Measurements from ENCODE around the gene KRT74.

KRT74 gene

DNA sequence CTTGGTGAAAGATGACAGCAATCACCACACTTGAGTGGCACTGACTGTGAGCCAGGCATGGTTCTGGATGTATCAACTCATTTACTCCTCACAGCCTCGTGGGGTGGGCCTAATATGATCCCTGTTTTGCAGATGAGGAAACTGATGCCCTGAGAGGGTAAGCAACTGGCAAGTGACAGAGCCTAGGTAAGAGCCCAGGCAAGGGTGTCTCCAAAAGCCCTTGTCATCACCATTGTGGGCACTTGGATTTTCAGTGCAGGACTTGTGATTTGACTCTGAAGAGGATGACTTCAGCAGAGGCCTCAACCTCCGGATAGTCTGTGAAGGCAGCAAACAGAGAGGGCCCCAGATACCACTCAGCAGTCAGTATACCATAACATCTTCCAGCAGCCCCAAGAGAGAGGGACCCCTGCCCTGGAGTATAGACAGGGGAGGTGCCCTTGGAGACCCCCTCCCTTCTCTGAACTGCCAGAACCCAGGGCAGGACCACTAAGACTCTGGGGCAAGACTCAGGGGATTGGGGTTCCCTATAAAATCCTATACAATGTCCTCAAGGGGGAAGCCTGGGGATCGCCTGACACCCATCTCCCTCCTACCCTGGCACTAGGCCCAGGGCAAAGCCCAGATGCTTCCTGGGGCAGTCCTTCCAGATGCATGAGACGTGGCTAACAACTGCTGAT, 46.4 kb downstream of the KRT74 start:
- Histone ChIP-seq H3K79me1 (ENCODE audit: low read depth, low read length) (no peaks in the 10 kb centered on the region), H3K14ac (ENCODE audit: low read length) (no peak overlapping the region), H2AK5ac (ENCODE audit: low read depth, low read length) (no peak overlapping the region), H3K27ac (replicated peaks; ENCODE audit: low read length) (no peak overlapping the region), H3K23ac (ENCODE audit: low read depth, low read length, poor library complexity) (no peak overlapping the region), H4K91ac (ENCODE audit: low read depth, low read length, poor library complexity) (no peak overlapping the region), H2AFZ (ENCODE audit: low read length) (no peak overlapping the region), H3K9ac (ENCODE audit: low read depth, low read length, poor library complexity) (no peak overlapping the region), H3K4me3 (ENCODE audit: low read length in 2 of 2) (no peak overlapping the region), H2BK15ac (ENCODE audit: low read length) (no peak overlapping the region), H3K36me3 (replicated peaks in 1 of 2; ENCODE audit: control insufficient read depth in 2 of 2, insufficient read depth in 2 of 2, low read length in 2 of 2) (no peaks in the 10 kb centered on the region), H2BK5ac (ENCODE audit: low read length) (no peak overlapping the region), H3K9me3 (replicated peaks in 1 of 2; ENCODE audit: control insufficient read depth in 2 of 2, insufficient read depth in 1 of 2, low read depth in 1 of 2, low read length in 2 of 2) (no peaks in the 10 kb centered on the region), H3K27me3 (ENCODE audit: control insufficient read depth in 3 of 3, insufficient read depth in 3 of 3, low read depth in 1 of 3, low read length in 3 of 3) (peaks cover 0 to 7% (median 0%) of the 10 kb centered on the region in 3 experiments), H4K8ac (ENCODE audit: low read depth, low read length) (no peak overlapping the region), H3K18ac (ENCODE audit: low read length) (no peak overlapping the region), H2BK120ac (ENCODE audit: low read depth, low read length) (no peak overlapping the region), H2BK12ac (ENCODE audit: low read length) (no peak overlapping the region), H3K4me1 (ENCODE audit: control insufficient read depth in 2 of 2, insufficient read depth in 1 of 2, low read depth in 1 of 2, low read length in 2 of 2) (peaks cover 0 to 8% of the 10 kb centered on the region in 2 donors), H3K4me2 (ENCODE audit: insufficient read depth, low read length, poor library complexity, severe bottlenecking) (no peak overlapping the region), H3K4ac (ENCODE audit: low read length) (no peak overlapping the region)
- WGBS, 2 donors (ENCODE audit: extremely low coverage in 2 of 2, insufficient read length in 2 of 2, insufficient replicate concordance in 1 of 2), result no CpG with 5 or more reads among the region's 4 CpGs
- no peak for DNase-seq (ENCODE audit: low spot score)

GRCh38 chr12:52526511-52526951, 47.1 kb downstream of the KRT74 start:
- WGBS, 2 donors (ENCODE audit: extremely low coverage in 2 of 2, insufficient read length in 2 of 2, insufficient replicate concordance in 1 of 2), result no CpG with 5 or more reads among the region's 8 CpGs

DNA sequence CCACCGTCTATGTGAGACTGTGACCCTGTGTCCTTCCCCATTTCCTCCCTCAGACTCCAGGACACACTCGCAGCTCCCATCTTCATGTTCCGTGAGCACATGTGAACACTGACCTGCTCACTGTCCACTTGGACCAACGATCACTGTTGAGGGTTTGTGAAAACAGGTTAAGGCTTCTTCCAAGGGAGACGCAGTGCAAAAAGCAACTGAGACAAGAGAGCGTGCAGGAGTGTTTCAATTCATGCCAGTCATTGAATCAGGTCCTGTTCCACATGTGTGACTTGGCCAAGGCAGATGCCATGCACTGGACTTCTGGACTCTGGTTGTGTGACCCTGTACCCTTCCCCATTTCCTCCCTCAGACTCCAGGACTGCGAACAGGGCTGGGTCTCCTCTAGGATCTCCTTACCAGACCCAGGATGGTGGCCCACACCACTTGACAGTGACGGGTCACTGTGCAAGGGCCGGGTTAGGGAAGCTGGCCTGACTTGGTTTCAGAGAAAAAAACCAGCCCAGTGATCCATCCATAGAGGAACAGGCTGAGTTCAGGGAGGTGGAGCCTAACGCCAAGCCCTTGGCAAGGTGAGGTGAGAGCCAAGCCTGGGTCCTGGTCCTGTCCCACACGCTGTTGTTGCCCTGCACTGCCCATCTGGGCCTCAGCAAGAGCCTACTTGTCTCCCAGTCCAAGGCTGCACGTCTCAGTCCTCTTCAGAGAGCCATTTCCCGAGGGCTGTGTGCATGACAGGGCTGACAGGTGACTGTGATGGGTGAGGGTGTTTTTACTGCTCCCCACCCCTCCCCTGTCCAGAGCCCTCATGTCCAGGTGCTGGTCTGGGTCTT, 47.8 kb downstream of the KRT74 start:
- no peak overlapping the region for H3K23ac ChIP-seq (ENCODE audit: low read depth, low read length, poor library complexity)
- no peak overlapping the region for H2BK5ac ChIP-seq (ENCODE audit: low read length)
- no peak overlapping the region for H4K8ac ChIP-seq (ENCODE audit: low read depth, low read length)
- no peaks in the 10 kb centered on the region for H3K9me3 ChIP-seq (replicated peaks in 1 of 2; ENCODE audit: control insufficient read depth in 2 of 2, insufficient read depth in 1 of 2, low read depth in 1 of 2, low read length in 2 of 2)
- no peak overlapping the region for H2BK120ac ChIP-seq (ENCODE audit: low read depth, low read length)
- no peaks in the 10 kb centered on the region for H3K79me1 ChIP-seq (ENCODE audit: low read depth, low read length)
- H4K91ac ChIP-seq (ENCODE audit: low read depth, low read length, poor library complexity), result peak overlapping the region; percentile 19
- peaks cover 0 to 8% of the 10 kb centered on the region in 2 donors for H3K4me1 ChIP-seq (ENCODE audit: control insufficient read depth in 2 of 2, insufficient read depth in 1 of 2, low read depth in 1 of 2, low read length in 2 of 2)
- WGBS, 2 donors (ENCODE audit: extremely low coverage in 2 of 2, insufficient read length in 2 of 2, insufficient replicate concordance in 1 of 2), result no CpG with 5 or more reads among the region's 13 CpGs
- no peak overlapping the region for H3K14ac ChIP-seq (ENCODE audit: low read length)
- H3K4ac ChIP-seq (ENCODE audit: low read length), result no peak overlapping the region
- H3K36me3 ChIP-seq (replicated peaks in 1 of 2; ENCODE audit: control insufficient read depth in 2 of 2, insufficient read depth in 2 of 2, low read length in 2 of 2), result no peaks in the 10 kb centered on the region
- H3K27ac ChIP-seq (replicated peaks; ENCODE audit: low read length), result no peak overlapping the region
- no peak overlapping the region for H2BK12ac ChIP-seq (ENCODE audit: low read length)
- no peak overlapping the region for H2AFZ ChIP-seq (ENCODE audit: low read length)
- no peak for DNase-seq (ENCODE audit: low spot score)
- H3K9ac ChIP-seq (ENCODE audit: low read depth, low read length, poor library complexity), result no peak overlapping the region
- peak overlapping the region; percentile 50 for H3K18ac ChIP-seq (ENCODE audit: low read length)
- no peak overlapping the region for H2AK5ac ChIP-seq (ENCODE audit: low read depth, low read length)
- H2BK15ac ChIP-seq (ENCODE audit: low read length), result no peak overlapping the region
- no peak overlapping the region for H3K4me3 ChIP-seq (ENCODE audit: low read length in 2 of 2)
- H3K27me3 ChIP-seq (ENCODE audit: control insufficient read depth in 3 of 3, insufficient read depth in 3 of 3, low read depth in 1 of 3, low read length in 3 of 3), result peaks cover 0 to 10% (median 0%) of the 10 kb centered on the region in 3 experiments
- H3K4me2 ChIP-seq (ENCODE audit: insufficient read depth, low read length, poor library complexity, severe bottlenecking), result no peak overlapping the region

More at GRCh38 chr12:52526511-52526951, 47.1 kb downstream of the KRT74 start:
- no peak overlapping the region for H3K9ac ChIP-seq (ENCODE audit: low read depth, low read length, poor library complexity)
- H2BK12ac ChIP-seq (ENCODE audit: low read length), result no peak overlapping the region
- no peak overlapping the region for H4K91ac ChIP-seq (ENCODE audit: low read depth, low read length, poor library complexity)
- H3K14ac ChIP-seq (ENCODE audit: low read length), result no peak overlapping the region
- no peaks in the 10 kb centered on the region for H3K79me1 ChIP-seq (ENCODE audit: low read depth, low read length)
- no peak overlapping the region for H2BK120ac ChIP-seq (ENCODE audit: low read depth, low read length)
- no peaks in the 10 kb centered on the region for H3K36me3 ChIP-seq (replicated peaks in 1 of 2; ENCODE audit: control insufficient read depth in 2 of 2, insufficient read depth in 2 of 2, low read length in 2 of 2)
- DNase-seq (ENCODE audit: low spot score), result no peak
- no peak overlapping the region for H3K4me3 ChIP-seq (ENCODE audit: low read length in 2 of 2)
- no peak overlapping the region for H2BK15ac ChIP-seq (ENCODE audit: low read length)
- peaks cover 0 to 10% (median 0%) of the 10 kb centered on the region in 3 experiments for H3K27me3 ChIP-seq (ENCODE audit: control insufficient read depth in 3 of 3, insufficient read depth in 3 of 3, low read depth in 1 of 3, low read length in 3 of 3)
- H2BK5ac ChIP-seq (ENCODE audit: low read length), result no peak overlapping the region
- no peak overlapping the region for H3K23ac ChIP-seq (ENCODE audit: low read depth, low read length, poor library complexity)
- no peak overlapping the region for H3K4me2 ChIP-seq (ENCODE audit: insufficient read depth, low read length, poor library complexity, severe bottlenecking)
- no peak overlapping the region for H3K18ac ChIP-seq (ENCODE audit: low read length)
- H3K9me3 ChIP-seq (replicated peaks in 1 of 2; ENCODE audit: control insufficient read depth in 2 of 2, insufficient read depth in 1 of 2, low read depth in 1 of 2, low read length in 2 of 2), result no peaks in the 10 kb centered on the region
- H2AK5ac ChIP-seq (ENCODE audit: low read depth, low read length), result no peak overlapping the region
- peaks cover 0 to 8% of the 10 kb centered on the region in 2 donors for H3K4me1 ChIP-seq (ENCODE audit: control insufficient read depth in 2 of 2, insufficient read depth in 1 of 2, low read depth in 1 of 2, low read length in 2 of 2)
- H3K27ac ChIP-seq (replicated peaks; ENCODE audit: low read length), result no peak overlapping the region
- no peak overlapping the region for H3K4ac ChIP-seq (ENCODE audit: low read length)
- H2AFZ ChIP-seq (ENCODE audit: low read length), result no peak overlapping the region
- H4K8ac ChIP-seq (ENCODE audit: low read depth, low read length), result no peak overlapping the region
